Measurements from ENCODE around the gene CDC14B.
"Not testable (repeated sequence)": the region's sequence is repeated elsewhere in the genome, so short reads cannot be mapped to it uniquely, and the experiment has no call there.

Gene CDC14B

DNA sequence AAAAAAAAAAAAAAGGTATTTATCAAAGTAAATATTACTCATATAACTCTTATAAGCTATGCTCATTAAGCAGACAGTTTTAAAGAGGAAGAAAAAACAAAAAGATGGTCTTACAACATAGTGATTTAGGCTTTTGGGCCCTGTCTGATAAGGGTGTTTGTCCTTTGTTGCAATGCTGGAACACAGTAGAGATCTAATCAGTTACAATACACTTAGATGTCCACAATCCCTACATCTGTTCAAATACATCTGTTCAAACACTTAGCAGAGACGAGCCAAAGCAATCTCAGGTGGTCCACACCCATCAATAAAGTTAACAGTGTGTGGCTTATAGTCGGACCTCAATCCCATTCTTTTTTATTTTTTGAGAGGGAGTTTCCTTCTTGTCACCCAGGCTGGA is 24.5 kb upstream of the CDC14B start:
- H3K27ac ChIP-seq, result peak overlapping the region; percentile 14; the same call in 1 of the 2 replicates
- TF ChIP-seq, protein P1, sequence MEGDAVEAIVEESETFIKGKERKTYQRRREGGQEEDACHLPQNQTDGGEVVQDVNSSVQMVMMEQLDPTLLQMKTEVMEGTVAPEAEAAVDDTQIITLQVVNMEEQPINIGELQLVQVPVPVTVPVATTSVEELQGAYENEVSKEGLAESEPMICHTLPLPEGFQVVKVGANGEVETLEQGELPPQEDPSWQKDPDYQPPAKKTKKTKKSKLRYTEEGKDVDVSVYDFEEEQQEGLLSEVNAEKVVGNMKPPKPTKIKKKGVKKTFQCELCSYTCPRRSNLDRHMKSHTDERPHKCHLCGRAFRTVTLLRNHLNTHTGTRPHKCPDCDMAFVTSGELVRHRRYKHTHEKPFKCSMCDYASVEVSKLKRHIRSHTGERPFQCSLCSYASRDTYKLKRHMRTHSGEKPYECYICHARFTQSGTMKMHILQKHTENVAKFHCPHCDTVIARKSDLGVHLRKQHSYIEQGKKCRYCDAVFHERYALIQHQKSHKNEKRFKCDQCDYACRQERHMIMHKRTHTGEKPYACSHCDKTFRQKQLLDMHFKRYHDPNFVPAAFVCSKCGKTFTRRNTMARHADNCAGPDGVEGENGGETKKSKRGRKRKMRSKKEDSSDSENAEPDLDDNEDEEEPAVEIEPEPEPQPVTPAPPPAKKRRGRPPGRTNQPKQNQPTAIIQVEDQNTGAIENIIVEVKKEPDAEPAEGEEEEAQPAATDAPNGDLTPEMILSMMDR (conservative IDR thresholded peaks at IDR 0.05), result no peak

DNA sequence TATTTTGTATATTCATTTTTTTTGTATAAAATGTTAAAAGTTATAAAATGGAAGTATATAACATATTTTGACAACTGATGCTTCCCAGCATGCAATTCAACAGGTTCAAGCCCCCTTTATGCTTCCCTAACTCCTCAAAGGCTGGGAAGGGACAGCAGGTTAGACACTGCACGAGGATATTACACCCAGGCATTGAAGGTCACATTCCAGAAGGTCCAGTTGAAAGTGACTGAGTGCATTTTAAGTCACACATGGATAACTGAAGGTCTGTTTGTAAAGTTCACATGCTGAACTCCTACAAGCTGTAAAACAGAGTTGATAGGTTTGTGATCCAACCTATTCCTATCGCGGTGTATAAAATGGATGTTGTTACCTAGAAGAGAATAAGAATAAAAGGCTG is 21.9 kb upstream of the CDC14B start:
- TF ChIP-seq, protein P1 (conservative IDR thresholded peaks at IDR 0.05), result no peak

DNA sequence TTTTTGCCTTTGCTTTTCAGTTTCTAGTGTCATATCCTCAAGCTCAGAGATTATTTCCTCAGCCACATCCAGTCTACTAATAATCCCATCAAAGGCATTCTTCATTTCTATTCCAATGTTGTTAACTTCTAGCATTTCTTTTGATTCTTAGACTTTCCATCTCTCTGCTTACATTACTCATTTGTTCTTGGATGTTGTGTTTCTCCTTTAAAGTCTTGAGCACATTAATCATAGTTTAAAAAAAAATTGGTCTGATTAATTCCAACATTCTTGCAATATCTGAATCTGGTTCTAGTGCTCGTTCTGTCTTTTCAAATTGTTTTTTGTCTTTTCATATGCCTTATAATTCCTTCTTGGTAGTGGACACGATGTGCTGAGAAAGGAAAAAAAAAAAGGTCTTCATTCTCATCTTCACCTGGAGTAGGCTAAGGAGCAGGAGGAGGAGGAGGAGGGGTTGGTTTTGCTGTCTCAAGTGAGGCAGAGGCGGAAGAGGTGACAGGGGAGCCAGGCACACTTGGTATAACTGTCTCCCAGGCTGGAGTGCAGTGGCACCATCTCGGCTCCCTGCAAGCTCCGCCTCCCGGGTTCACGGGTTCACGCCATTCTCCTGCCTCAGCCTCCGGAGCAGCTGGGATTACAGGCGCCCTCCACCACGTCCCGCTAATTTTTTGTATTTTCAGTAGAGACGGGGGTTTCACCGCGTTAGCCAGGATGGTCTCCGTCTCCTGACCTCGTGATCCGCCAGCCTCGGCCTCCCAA is 19.1 kb upstream of the CDC14B start:
- TF ChIP-seq, protein P1 (conservative IDR thresholded peaks at IDR 0.05), result no peak
- H3K27ac ChIP-seq, result no peak overlapping the region

More for the DNA sequence above, 21.9 kb upstream of the CDC14B start:
- no peak overlapping the region for H3K27ac ChIP-seq

DNA sequence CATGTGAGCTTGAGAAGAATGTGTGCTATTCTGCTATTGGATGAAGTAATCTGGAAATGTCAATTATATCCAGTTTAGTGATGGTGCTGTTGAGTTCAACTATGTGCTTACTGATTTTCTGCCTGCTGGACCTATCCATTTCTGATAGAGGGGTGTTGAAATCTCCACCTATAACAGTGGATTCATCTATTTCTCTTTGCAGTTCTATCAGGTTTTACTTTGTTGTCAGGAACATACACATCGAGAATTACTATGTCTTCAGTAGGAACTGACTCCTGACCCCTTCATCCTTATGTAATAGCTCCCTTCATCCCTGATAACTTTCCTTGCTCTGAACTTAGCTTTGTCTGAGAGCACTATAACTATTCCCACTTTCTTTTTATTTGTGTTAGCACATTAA is 16.7 kb upstream of the CDC14B start:
- TF ChIP-seq, protein P1 (conservative IDR thresholded peaks at IDR 0.05), result no peak
- H3K27ac ChIP-seq, result no peak overlapping the region

DNA sequence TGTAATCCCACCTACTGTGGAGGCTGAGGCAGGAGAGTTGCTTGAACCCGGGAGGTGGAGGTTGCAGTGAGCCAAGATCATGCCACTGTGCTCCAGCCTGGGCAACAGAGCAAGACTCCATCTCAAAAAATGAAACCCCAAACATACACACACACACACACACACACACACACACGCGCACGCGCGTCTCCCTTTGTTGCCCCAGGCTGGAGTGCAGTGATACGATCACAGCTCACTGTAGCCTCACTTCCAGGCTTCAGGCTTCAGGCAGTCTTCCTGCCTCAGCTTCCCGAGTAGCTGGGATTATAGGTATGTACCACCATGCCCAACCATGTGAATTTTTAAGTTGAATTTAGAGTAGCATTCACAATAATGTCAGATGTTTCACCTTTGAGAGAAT is 13.9 kb upstream of the CDC14B start:
- H3K27ac ChIP-seq, result not testable (repeated sequence)

DNA sequence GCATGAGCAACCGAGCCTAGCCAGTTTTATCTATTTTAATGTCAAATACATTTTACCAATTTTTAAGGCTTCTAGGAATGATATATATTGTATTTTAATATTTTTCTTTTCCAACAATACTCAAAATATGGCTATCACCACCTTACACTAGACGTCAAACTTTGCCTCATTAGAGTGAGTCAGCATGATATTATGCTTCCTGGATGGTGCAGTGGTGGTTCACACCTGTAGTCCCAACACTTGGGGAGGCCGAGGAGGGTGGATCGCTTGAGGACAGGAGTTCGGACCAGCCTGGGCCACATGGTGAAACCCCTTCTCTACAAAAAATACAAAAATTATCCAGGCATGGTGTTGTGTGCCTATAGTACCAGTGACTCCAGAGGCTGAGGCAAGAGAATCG is 7.3 kb upstream of the CDC14B start:
- TF ChIP-seq, protein P1 (conservative IDR thresholded peaks at IDR 0.05), result no peak
- H3K27ac ChIP-seq, result no peak overlapping the region

DNA sequence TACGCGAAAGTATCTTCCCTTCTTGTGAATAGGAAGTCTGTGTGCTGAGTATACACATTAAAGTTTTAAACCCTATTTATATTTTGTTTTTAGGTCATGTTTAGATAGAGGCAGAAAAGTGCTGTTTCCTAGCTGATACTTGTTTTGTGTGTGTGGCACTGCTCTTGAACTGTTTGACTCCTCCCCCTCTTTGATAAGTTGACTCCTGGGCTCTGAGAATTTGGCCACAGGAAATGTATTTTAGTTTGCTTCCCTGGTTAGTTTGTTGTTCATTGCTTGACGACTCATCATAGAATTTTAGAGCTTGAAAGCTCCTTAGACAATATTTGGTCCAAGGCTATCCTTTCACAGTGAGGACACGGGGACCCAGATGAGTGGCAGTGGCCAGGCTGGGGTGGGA is 2.0 kb upstream of the CDC14B start:
- H3K27ac ChIP-seq, result no peak overlapping the region
- TF ChIP-seq, protein P1 (conservative IDR thresholded peaks at IDR 0.05), result no peak

DNA sequence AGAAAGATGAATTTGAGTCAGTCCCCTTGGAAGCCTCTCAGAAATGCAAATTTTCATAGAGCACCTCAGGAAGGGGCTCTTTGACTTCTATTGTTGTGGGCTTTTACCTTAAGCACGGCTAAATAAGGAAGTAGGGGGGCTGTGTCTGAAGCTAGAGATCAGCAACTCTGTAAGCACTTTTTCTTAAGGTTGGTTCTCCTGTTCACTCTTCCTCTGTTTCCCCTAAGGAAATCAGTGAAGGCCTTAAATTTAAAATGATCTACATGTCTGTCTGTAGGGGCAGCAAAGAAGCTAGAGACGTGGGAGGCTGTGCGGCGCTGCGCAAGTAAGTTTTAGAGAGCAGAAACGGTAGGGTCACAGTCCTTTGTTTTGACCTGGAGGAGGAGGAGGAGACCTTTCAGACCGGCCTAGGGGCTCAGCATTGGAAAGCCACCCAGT is 1.2 kb upstream of the CDC14B start:
- H3K27ac ChIP-seq, result no peak overlapping the region
- TF ChIP-seq, protein P1 (conservative IDR thresholded peaks at IDR 0.05), result no peak
